Gastrocnemius medialis (tissue), 4 donors: ENCODE data around the gene TECTA.

Source experiments
- POLR2A ChIP-seq, 2 donors: fragments of 450-650 bp; IDR thresholded peaks; one replicate each; pipeline ENCODE4 v1.6.1; 2017; ENCODE audit warnings: antibody characterized with exemption in 2 of 2, mild to moderate bottlenecking in 2 of 2, moderate library complexity in 2 of 2
- TF ChIP-seq, protein P1 (sequence below), 5 experiments: fragments of 450-650 bp in 3 of 5; fragments of 200-600 bp in 2 of 5; sonication (generic) in 2 of 5; IDR thresholded peaks in 4 of 5; conservative IDR thresholded peaks in 1 of 5; 1 replicate in 4 of 5; 2 replicates in 1 of 5; pipeline ENCODE4 v1.5.1; 2016 to 2019; ENCODE audit warnings: antibody characterized with exemption in 5 of 5, mild to moderate bottlenecking in 3 of 5, moderate library complexity in 3 of 5

DNA sequence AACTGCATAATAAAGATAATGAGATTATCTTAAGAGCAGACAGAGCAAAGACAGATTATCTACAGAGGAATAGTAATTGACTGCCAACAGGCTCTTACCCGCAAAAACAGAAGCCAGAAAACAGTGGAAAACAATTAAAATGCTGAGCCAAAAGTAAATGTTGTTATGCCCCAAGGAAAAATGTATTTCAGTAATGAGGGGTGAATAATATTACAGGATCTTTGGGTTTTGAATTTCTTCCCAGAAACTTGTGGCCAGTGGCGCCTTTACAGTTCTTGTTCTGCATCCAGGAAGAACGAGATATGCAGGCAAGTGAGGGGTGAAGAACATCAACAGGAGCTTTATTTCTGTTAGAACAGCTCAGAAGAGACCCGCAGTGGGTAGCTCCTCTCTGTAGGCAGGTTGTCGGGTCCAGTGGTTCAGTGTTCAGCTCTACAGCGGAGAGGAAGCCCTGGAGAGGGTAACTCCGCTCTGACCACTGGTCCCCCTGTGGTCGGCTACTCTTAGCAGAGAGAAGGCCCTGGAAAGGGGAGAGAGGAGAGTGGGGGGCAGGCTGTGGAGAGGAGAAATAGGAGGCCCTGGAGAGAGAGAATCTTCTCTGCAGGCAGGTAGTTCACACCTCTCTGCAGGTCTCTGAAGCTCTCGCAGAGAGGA, 139.7 kb downstream of the TECTA start:
- TF ChIP-seq, protein P1, sequence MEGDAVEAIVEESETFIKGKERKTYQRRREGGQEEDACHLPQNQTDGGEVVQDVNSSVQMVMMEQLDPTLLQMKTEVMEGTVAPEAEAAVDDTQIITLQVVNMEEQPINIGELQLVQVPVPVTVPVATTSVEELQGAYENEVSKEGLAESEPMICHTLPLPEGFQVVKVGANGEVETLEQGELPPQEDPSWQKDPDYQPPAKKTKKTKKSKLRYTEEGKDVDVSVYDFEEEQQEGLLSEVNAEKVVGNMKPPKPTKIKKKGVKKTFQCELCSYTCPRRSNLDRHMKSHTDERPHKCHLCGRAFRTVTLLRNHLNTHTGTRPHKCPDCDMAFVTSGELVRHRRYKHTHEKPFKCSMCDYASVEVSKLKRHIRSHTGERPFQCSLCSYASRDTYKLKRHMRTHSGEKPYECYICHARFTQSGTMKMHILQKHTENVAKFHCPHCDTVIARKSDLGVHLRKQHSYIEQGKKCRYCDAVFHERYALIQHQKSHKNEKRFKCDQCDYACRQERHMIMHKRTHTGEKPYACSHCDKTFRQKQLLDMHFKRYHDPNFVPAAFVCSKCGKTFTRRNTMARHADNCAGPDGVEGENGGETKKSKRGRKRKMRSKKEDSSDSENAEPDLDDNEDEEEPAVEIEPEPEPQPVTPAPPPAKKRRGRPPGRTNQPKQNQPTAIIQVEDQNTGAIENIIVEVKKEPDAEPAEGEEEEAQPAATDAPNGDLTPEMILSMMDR (IDR thresholded peaks at IDR 0.05 in 4 of 5, conservative IDR thresholded peaks at IDR 0.05 in 1 of 5) = no peak
- TF ChIP-seq POLR2A (IDR thresholded peaks at IDR 0.05) = no peak
